ENCODE results near the gene DUSP23. TPM values are rescaled to one million over a fixed set of nuclear protein-coding genes. Genes with fewer than 3 reads are reported as not detected.

Gene DUSP23
- total and polyA plus RNA-seq, 10 of the 15 experiments (the other 5 are each of a cell fraction or from before 2014, with no cell fraction given) = 1.1 to 6.9 (median 4.1) TPM; not detected in 1

GRCh38 chr1:159827102-159827490 is 46.3 kb downstream of the DUSP23 start:
- 78% methylated on average over 6 of the region's 6 CpGs for WGBS (ENCODE audit: insufficient coverage, insufficient replicate concordance, low lambda C conversion rate, missing lambda C conversion rate)
- intact Hi-C loops (cut with micrococcal nuclease; ENCODE audit: unreplicated experiment) (loop anchor here (2.0 to 5.0 kb wide), 2 partner anchors 45 to 64 kb away; partner anchors contain the start of gene DUSP23), in situ Hi-C loops (cut with MboI) (no loop called here)
- Histone ChIP-seq H3K79me2 (ENCODE audit: control insufficient read depth, insufficient read depth, low read length) (no peaks in the 10 kb centered on the region), H3K4me2 (ENCODE audit: control insufficient read depth, insufficient read depth) (no peak overlapping the region), H3K27me3 (replicated peaks in 1 of 2; ENCODE audit: control insufficient read depth in 2 of 2, insufficient read depth in 2 of 2, low read length in 1 of 2) (peaks cover 0 to 4% of the 10 kb centered on the region in 2 experiments; a peak in 1 of 4 replicates), H3K4me1 (ENCODE audit: control insufficient read depth, insufficient read depth, low read length) (peaks cover 35% of the 10 kb centered on the region), H4K20me1 (ENCODE audit: control insufficient read depth, insufficient read depth) (no peaks in the 10 kb centered on the region), H3K9ac (ENCODE audit: control insufficient read depth, insufficient read depth, low read length) (no peak overlapping the region), H3K27ac (ENCODE audit: control insufficient read depth, insufficient read depth) (no peak overlapping the region), H3K9me3 (replicated peaks; ENCODE audit: control insufficient read depth, insufficient read depth, low read length) (peaks cover 2% of the 10 kb centered on the region; the same call in 1 of the 3 replicates), H3K4me3 (no peak overlapping the region), H2AFZ (ENCODE audit: control insufficient read depth, low read depth, low read length) (no peak overlapping the region), H3K36me3 (ENCODE audit: control insufficient read depth in 2 of 2, insufficient read depth in 2 of 2, low read length in 1 of 2) (no peaks in the 10 kb centered on the region)
- BruUV-seq (replicated peaks) = no TSS peak
- ChIA-PET CTCF (interaction anchor here (0.9 to 16.1 kb wide), 5 partner anchors 26 to 182 kb away, joined by 3 to 178 read pairs (median 6); partner anchors contain the start of gene FCRL6), SMC1A (ENCODE audit: uncharacterized antibody, unreplicated experiment) (interaction anchor here (0.6 to 3.4 kb wide), 7 partner anchors 13 to 180 kb away, joined by 3 to 21 read pairs (median 4); no protein-coding TSS in a partner anchor), RAD21 (ENCODE audit: unreplicated experiment) (interaction anchor here (1.0 to 1.1 kb wide), 2 partner anchors 22 to 27 kb away, joined by 3 to 4 read pairs; no protein-coding TSS in a partner anchor), POLR2A (interaction anchor here (0.9 kb wide), 1 partner anchor 62 kb away, joined by 3 read pairs; no protein-coding TSS in a partner anchor)
- no peak for DNase-seq (ENCODE audit: low read depth, low spot score)
- no peak for FAIRE-seq
- no peak for ATAC-seq
- TF ChIP-seq RAD51 (IDR thresholded peaks at IDR 0.05) (no peak), LARP7 (IDR thresholded peaks at IDR 0.05) (no peak), BCLAF1 (IDR thresholded peaks at IDR 0.05) (no peak), BCL11A (IDR thresholded peaks at IDR 0.05; ENCODE audit: low read depth, low read length) (no peak), BCL3 (IDR thresholded peaks at IDR 0.05; ENCODE audit: borderline replicate concordance, insufficient read depth, low read depth, low read length, poor library complexity, severe bottlenecking) (no peak), CBX5 (IDR thresholded peaks at IDR 0.05; ENCODE audit: low read depth) (no peak), ETV6 (conservative IDR thresholded peaks at IDR 0.05 in 1 of 2, IDR thresholded peaks at IDR 0.05 in 1 of 2; ENCODE audit: borderline replicate concordance in 1 of 2, low read depth in 1 of 2) (no peak), RBBP5 (conservative IDR thresholded peaks at IDR 0.05) (no peak), E4F1 (IDR thresholded peaks at IDR 0.05; ENCODE audit: borderline replicate concordance, partially characterized antibody) (no peak), NFXL1 (IDR thresholded peaks at IDR 0.05; ENCODE audit: borderline replicate concordance) (no peak), MAX (IDR thresholded peaks at IDR 0.05; ENCODE audit: low read depth, low read length) (no peak), SIX5 (IDR thresholded peaks at IDR 0.05; ENCODE audit: low read depth, low read length, severe bottlenecking) (no peak), STAT1 (conservative IDR thresholded peaks at IDR 0.05) (no peak), IRF5 (IDR thresholded peaks at IDR 0.05; ENCODE audit: borderline replicate concordance) (no peak)

Measured in GM12878 (cell line).